Endothelial cell of umbilical vein (primary cell): ENCODE data around the gene ZSCAN26.

ENCODE experiments used
- CTCF ChIP-seq, 2 donors: IDR thresholded peaks; 1 replicate in 1 of 2; 2 replicates in 1 of 2; pipeline ENCODE4 v1.5.1; 2011; ENCODE audit warnings: low read length in 2 of 2, mild to moderate bottlenecking in 2 of 2, moderate library complexity in 2 of 2, control low read depth in 1 of 2, inconsistent platforms in 1 of 2, low read depth in 1 of 2; ENCODE audit not compliant: insufficient read depth in 1 of 2; ENCODE audit errors: extremely low read depth in 1 of 2
- EZH2 ChIP-seq: IDR thresholded peaks from 2 replicates; pipeline ENCODE4 v1.6.1; 2012; ENCODE audit warnings: borderline replicate concordance, low read depth, mild to moderate bottlenecking, moderate library complexity, low read length, inconsistent platforms; ENCODE audit not compliant: severe bottlenecking
- JUN ChIP-seq: IDR thresholded peaks from 2 replicates; pipeline ENCODE4 v1.6.1; 2011; ENCODE audit warnings: borderline replicate concordance, low read depth; ENCODE audit not compliant: insufficient read length, insufficient read depth
- MYC ChIP-seq: IDR thresholded peaks from one replicate; pipeline ENCODE4 v1.6.1; 2011; ENCODE audit warnings: mild to moderate bottlenecking, low read depth, low read length
- POLR2A ChIP-seq: IDR thresholded peaks from 2 replicates; pipeline ENCODE4 v1.6.1; 2012; ENCODE audit warnings: low read depth, mild to moderate bottlenecking, control low read depth, low read length
- POLR2AphosphoS5 ChIP-seq: IDR thresholded peaks from 2 replicates; pipeline ENCODE4 v1.6.1; 2012; ENCODE audit warnings: low read depth, mild to moderate bottlenecking, control low read depth, low read length, moderate library complexity; ENCODE audit not compliant: insufficient read depth
- TF ChIP-seq, protein P1 (sequence below): IDR thresholded peaks from 2 replicates; pipeline ENCODE4 v1.6.1; 2011; ENCODE audit not compliant: insufficient read depth, insufficient read length

- TF ChIP-seq CTCF (IDR thresholded peaks at IDR 0.05; ENCODE audit: extremely low read depth in 1 of 2, insufficient read depth in 1 of 2, low read depth in 1 of 2, low read length in 2 of 2) = no peak
- TF ChIP-seq EZH2 = no peak
- no peak for TF ChIP-seq MYC
- no peak for TF ChIP-seq POLR2A
- TF ChIP-seq JUN = no peak
- no peak for TF ChIP-seq POLR2AphosphoS5
- TF ChIP-seq, protein P1, sequence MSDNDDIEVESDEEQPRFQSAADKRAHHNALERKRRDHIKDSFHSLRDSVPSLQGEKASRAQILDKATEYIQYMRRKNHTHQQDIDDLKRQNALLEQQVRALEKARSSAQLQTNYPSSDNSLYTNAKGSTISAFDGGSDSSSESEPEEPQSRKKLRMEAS = no peak
These were observed 15.3 kb upstream of the ZSCAN26 start for GRCh38 chr6:28251661-28252008.
